OCI-LY1 (cell line): ENCODE measurements around the gene TNFRSF18.

Experiments used
- CTCF ChIP-seq: fragments of 200-600 bp; sonication (generic), shearing (Covaris generic); IDR thresholded peaks from 2 replicates; pipeline ENCODE4 v1.5.1; 2017; ENCODE audit warnings: mild to moderate bottlenecking, antibody characterized with exemption, low read length, moderate library complexity, mixed read lengths
- EZH2 ChIP-seq: fragments of 200-600 bp; sonication (generic), shearing (Covaris generic); IDR thresholded peaks from 2 replicates; pipeline ENCODE4 v1.8.0; 2017; ENCODE audit warnings: borderline replicate concordance, mixed run types, mild to moderate bottlenecking, antibody characterized with exemption, low read length, moderate library complexity, mixed read lengths

GRCh38 chr1:1170215-1171091 lies 35.9 kb downstream of the TNFRSF18 start:
- TF ChIP-seq CTCF: no peak
- TF ChIP-seq EZH2: no peak
